Measurements from ENCODE around the gene NUP214.

The NUP214 gene

DNA sequence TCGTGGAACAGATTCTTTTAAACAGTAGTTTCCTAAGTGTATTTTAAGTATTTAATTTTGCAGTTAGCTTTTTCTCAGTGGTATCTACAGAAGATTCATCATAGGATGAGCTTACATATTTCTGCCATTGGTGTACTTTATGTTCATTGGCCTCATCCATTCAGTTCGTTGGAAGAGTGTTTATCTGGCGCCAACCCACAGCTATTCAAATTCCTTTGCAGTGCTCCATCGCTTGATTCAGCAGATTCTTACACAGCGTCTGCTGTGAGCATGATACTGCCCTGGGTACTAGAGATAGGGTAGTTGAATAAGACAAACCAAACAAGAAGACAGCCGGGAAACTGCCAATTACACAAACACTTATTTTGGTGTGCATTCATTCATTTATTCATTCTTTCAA is 55.1 kb downstream of the NUP214 start:
- ChIA-PET CTCF (interaction anchor here (0.6 to 10.2 kb wide), 13 partner anchors 8 to 297 kb away, joined by 3 to 183 read pairs (median 3); no protein-coding TSS in a partner anchor), POLR2A (no interaction called here)
- Histone ChIP-seq H3K4me3 (ENCODE audit: low read depth, low read length) (no peak overlapping the region), H3K27ac (ENCODE audit: extremely low read depth, low read depth, low read length) (no peak overlapping the region), H3K9me3 (ENCODE audit: control insufficient read depth, insufficient read depth, low read depth, low read length) (no peaks in the 10 kb centered on the region), H3K36me3 (ENCODE audit: control insufficient read depth in 2 of 2, insufficient read depth in 1 of 2, low read length in 2 of 2) (peaks cover 0 to 70% of the 10 kb centered on the region in 2 experiments; a peak in 2 of 3 replicates), H3K4me1 (ENCODE audit: control insufficient read depth, insufficient read depth, low read length) (no peaks in the 10 kb centered on the region)
- no peak for TF ChIP-seq ZNF629 (tag by site-specific recombination; IDR thresholded peaks at IDR 0.05)
- TF ChIP-seq ZNF654 (tag by site-specific recombination; IDR thresholded peaks at IDR 0.05; ENCODE audit: low read depth) = no peak
- no peak for TF ChIP-seq ZBTB7A (tag by site-specific recombination; IDR thresholded peaks at IDR 0.05; ENCODE audit: low read depth)
- no peak for TF ChIP-seq ZNF311 (tag by site-specific recombination; IDR thresholded peaks at IDR 0.05; ENCODE audit: borderline replicate concordance)
- no peak for TF ChIP-seq ZNF335 (tag by site-specific recombination; conservative IDR thresholded peaks at IDR 0.05)
- no peak for TF ChIP-seq FEZF1 (tag by site-specific recombination; IDR thresholded peaks at IDR 0.05)
- TF ChIP-seq ZNF366 (tag by site-specific recombination; conservative IDR thresholded peaks at IDR 0.05) = no peak
- TF ChIP-seq SP7 (tag by site-specific recombination; IDR thresholded peaks at IDR 0.05) = no peak
- TF ChIP-seq, protein P1, sequence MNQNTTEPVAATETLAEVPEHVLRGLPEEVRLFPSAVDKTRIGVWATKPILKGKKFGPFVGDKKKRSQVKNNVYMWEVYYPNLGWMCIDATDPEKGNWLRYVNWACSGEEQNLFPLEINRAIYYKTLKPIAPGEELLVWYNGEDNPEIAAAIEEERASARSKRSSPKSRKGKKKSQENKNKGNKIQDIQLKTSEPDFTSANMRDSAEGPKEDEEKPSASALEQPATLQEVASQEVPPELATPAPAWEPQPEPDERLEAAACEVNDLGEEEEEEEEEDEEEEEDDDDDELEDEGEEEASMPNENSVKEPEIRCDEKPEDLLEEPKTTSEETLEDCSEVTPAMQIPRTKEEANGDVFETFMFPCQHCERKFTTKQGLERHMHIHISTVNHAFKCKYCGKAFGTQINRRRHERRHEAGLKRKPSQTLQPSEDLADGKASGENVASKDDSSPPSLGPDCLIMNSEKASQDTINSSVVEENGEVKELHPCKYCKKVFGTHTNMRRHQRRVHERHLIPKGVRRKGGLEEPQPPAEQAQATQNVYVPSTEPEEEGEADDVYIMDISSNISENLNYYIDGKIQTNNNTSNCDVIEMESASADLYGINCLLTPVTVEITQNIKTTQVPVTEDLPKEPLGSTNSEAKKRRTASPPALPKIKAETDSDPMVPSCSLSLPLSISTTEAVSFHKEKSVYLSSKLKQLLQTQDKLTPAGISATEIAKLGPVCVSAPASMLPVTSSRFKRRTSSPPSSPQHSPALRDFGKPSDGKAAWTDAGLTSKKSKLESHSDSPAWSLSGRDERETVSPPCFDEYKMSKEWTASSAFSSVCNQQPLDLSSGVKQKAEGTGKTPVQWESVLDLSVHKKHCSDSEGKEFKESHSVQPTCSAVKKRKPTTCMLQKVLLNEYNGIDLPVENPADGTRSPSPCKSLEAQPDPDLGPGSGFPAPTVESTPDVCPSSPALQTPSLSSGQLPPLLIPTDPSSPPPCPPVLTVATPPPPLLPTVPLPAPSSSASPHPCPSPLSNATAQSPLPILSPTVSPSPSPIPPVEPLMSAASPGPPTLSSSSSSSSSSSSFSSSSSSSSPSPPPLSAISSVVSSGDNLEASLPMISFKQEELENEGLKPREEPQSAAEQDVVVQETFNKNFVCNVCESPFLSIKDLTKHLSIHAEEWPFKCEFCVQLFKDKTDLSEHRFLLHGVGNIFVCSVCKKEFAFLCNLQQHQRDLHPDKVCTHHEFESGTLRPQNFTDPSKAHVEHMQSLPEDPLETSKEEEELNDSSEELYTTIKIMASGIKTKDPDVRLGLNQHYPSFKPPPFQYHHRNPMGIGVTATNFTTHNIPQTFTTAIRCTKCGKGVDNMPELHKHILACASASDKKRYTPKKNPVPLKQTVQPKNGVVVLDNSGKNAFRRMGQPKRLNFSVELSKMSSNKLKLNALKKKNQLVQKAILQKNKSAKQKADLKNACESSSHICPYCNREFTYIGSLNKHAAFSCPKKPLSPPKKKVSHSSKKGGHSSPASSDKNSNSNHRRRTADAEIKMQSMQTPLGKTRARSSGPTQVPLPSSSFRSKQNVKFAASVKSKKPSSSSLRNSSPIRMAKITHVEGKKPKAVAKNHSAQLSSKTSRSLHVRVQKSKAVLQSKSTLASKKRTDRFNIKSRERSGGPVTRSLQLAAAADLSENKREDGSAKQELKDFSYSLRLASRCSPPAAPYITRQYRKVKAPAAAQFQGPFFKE (tag by site-specific recombination; IDR thresholded peaks at IDR 0.05; ENCODE audit: borderline replicate concordance) = no peak
- no peak for TF ChIP-seq ZNF701 (tag by site-specific recombination; IDR thresholded peaks at IDR 0.05)
- no peak for TF ChIP-seq REPIN1 (tag by site-specific recombination; IDR thresholded peaks at IDR 0.05; ENCODE audit: low read depth)
- TF ChIP-seq ZNF623 (tag by site-specific recombination; IDR thresholded peaks at IDR 0.05) = no peak
- TF ChIP-seq ZNF664 (tag by site-specific recombination; IDR thresholded peaks at IDR 0.05) = no peak
- TF ChIP-seq ZNF830 (tag by site-specific recombination; IDR thresholded peaks at IDR 0.05; ENCODE audit: low read depth) = no peak
- TF ChIP-seq, protein P2, sequence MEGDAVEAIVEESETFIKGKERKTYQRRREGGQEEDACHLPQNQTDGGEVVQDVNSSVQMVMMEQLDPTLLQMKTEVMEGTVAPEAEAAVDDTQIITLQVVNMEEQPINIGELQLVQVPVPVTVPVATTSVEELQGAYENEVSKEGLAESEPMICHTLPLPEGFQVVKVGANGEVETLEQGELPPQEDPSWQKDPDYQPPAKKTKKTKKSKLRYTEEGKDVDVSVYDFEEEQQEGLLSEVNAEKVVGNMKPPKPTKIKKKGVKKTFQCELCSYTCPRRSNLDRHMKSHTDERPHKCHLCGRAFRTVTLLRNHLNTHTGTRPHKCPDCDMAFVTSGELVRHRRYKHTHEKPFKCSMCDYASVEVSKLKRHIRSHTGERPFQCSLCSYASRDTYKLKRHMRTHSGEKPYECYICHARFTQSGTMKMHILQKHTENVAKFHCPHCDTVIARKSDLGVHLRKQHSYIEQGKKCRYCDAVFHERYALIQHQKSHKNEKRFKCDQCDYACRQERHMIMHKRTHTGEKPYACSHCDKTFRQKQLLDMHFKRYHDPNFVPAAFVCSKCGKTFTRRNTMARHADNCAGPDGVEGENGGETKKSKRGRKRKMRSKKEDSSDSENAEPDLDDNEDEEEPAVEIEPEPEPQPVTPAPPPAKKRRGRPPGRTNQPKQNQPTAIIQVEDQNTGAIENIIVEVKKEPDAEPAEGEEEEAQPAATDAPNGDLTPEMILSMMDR (tag by site-specific recombination; IDR thresholded peaks at IDR 0.05) = no peak
- no peak for TF ChIP-seq ZNF621 (tag by site-specific recombination; IDR thresholded peaks at IDR 0.05)
- TF ChIP-seq ZNF571 (tag by site-specific recombination; IDR thresholded peaks at IDR 0.05) = no peak
- TF ChIP-seq KLF7 (tag by site-specific recombination; IDR thresholded peaks at IDR 0.05; ENCODE audit: borderline replicate concordance) = no peak

DNA sequence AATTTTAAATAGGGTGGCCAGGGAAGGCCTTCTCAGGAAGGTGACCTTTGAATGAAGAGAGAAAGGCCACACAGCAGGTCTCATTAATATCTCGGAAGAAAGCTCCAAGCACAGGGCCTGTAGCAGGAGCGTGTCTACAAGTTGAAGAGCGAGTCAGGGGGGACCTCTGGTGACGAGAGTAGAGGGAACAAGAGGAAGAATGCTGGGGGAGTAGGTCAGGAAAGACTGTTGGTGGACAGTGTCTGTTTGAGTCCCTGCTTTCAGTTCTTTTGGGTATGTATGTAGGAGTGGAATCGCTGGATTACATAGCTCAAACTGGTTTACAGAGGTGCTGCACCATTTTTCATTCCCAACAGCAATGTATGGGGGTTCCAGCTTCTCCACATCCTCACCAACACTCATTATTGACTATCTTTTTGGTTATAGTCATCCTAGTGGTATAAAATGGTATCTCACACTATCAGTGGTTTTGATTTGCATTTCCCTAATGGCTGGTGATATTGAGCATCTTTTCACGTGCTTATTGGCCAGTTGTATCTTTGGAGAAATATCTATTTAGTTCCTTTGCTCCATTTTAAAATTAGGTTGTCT is 55.8 kb downstream of the NUP214 start:
- no peaks in the 10 kb centered on the region for H3K4me1 ChIP-seq (ENCODE audit: control insufficient read depth, insufficient read depth, low read length)
- ChIA-PET CTCF (interaction anchor here (0.7 to 10.2 kb wide), 17 partner anchors 9 to 297 kb away, joined by 3 to 183 read pairs (median 3); partner anchors contain the start of gene FAM78A), POLR2A (no interaction called here)
- no peak overlapping the region for H3K27ac ChIP-seq (ENCODE audit: extremely low read depth, low read depth, low read length)
- no peak overlapping the region for H3K4me3 ChIP-seq (ENCODE audit: low read depth, low read length)
- peaks cover 0 to 66% of the 10 kb centered on the region in 2 experiments; a peak in 2 of 3 replicates for H3K36me3 ChIP-seq (ENCODE audit: control insufficient read depth in 2 of 2, insufficient read depth in 1 of 2, low read length in 2 of 2)
- H3K9me3 ChIP-seq (ENCODE audit: control insufficient read depth, insufficient read depth, low read depth, low read length) = no peaks in the 10 kb centered on the region
- TF ChIP-seq ZNF785 (tag by site-specific recombination; IDR thresholded peaks at IDR 0.05) = no peak
- no peak for TF ChIP-seq ZSCAN30 (tag by site-specific recombination; IDR thresholded peaks at IDR 0.05)
- no peak for TF ChIP-seq SP2 (tag by site-specific recombination; IDR thresholded peaks at IDR 0.05)
- TF ChIP-seq KLF1 (tag by site-specific recombination; IDR thresholded peaks at IDR 0.05) = no peak
- no peak for TF ChIP-seq ZNF560 (tag by site-specific recombination; IDR thresholded peaks at IDR 0.05; ENCODE audit: borderline replicate concordance)
- TF ChIP-seq ZNF248 (tag by site-specific recombination; IDR thresholded peaks at IDR 0.05) = no peak
- TF ChIP-seq ZNF501 (tag by site-specific recombination; IDR thresholded peaks at IDR 0.05) = no peak
- TF ChIP-seq ZNF266 (tag by site-specific recombination; IDR thresholded peaks at IDR 0.05; ENCODE audit: low read depth) = no peak
- no peak for TF ChIP-seq OVOL3 (tag by site-specific recombination; IDR thresholded peaks at IDR 0.05)
- TF ChIP-seq GFI1B (tag by site-specific recombination; IDR thresholded peaks at IDR 0.05) = no peak
- TF ChIP-seq GLIS1 (tag by site-specific recombination; IDR thresholded peaks at IDR 0.05) = no peak
- TF ChIP-seq ZFP41 (tag by site-specific recombination; IDR thresholded peaks at IDR 0.05; ENCODE audit: borderline replicate concordance) = no peak
